K562 (cell line): Measurements from ENCODE around the gene OTOGL. TPM values are rescaled to one million over a fixed set of nuclear protein-coding genes. Genes with fewer than 3 reads are reported as not detected.

Experiments
- ATAC-seq: fragments of 200-7000 bp; cut with Tn5 transposase; 3 replicates; pipeline ENCODE4 v1.9.1; 2020; ENCODE audit warnings: moderate library complexity
- BruUV-seq: library from RNA; stranded (reverse); fragments of 400-500 nt; replicated peaks from 2 replicates; lab custom pipeline; 2021; lab: Mats Ljungman, UMichigan
- CTCF ChIA-PET: fragments of 300-600 bp; formaldehyde crosslinking; extraction: SDS; loops from one replicate; lab custom pipeline; 2021; ENCODE audit warnings: low intra/inter-chr PET ratio; lab: Yijun Ruan, JAX
- POLR2A ChIA-PET: fragments of 300-600, 350-650 bp; sonication (Branson Sonifier 250); formaldehyde crosslinking; extraction: SDS; loops from one replicate; lab custom pipeline; 2021; ENCODE audit warnings: antibody characterized with exemption, inconsistent platforms; lab: Yijun Ruan, JAX
- DNase-seq, 4 experiments: peaks; one replicate each; pipeline versions ENCODE4 v3.0.0 to v3.0.0-alpha.2; 2011 to 2018; ENCODE audit warnings: low spot score in 3 of 4, mixed read lengths in 3 of 4; ENCODE audit errors: extremely low read depth in 1 of 4
- FAIRE-seq: peaks from 2 replicates; lab custom pipeline; 2011; peaks lifted over from hg19 to GRCh38; lab: Jason Lieb, UNC
- H2AFZ ChIP-seq: 2 replicates; pipeline ENCODE4 v1.6.0; 2011; ENCODE audit warnings: low read depth, low read length, control low read depth, inconsistent platforms
- H3K27ac ChIP-seq: fragments of 200-600 bp; 3 replicates; pipeline ENCODE4 v1.8.0; 2011; ENCODE audit warnings: low read depth, mild to moderate bottlenecking, control low read depth, inconsistent platforms, low read length, moderate library complexity, mixed read lengths; ENCODE audit errors: extremely low read depth
- H3K27me3 ChIP-seq, 2 experiments: fragments of 300-600 bp in 1 of 2; 2 replicates in 1 of 2; 3 replicates in 1 of 2; pipeline versions ENCODE4 v1.6.0 to v1.8.0; 2011; ENCODE audit warnings: inconsistent platforms in 2 of 2, low read length in 2 of 2, mild to moderate bottlenecking in 1 of 2, mixed read lengths in 1 of 2, moderate library complexity in 1 of 2; ENCODE audit not compliant: control insufficient read depth in 2 of 2, insufficient read depth in 2 of 2
- H3K36me3 ChIP-seq: fragments of 300-600 bp; 3 replicates; pipeline ENCODE4 v1.8.0; 2011; ENCODE audit warnings: mild to moderate bottlenecking, low read length, inconsistent platforms; ENCODE audit not compliant: control insufficient read depth, insufficient read depth
- H3K4me1 ChIP-seq, 2 experiments: fragments of 200-600 bp in 1 of 2; replicated peaks in 1 of 2; 2 replicates in 1 of 2; 3 replicates in 1 of 2; pipeline versions ENCODE4 v1.5.1 to v1.8.0; 2011; ENCODE audit warnings: inconsistent platforms in 2 of 2, low read length in 2 of 2, mild to moderate bottlenecking in 1 of 2, mixed read lengths in 1 of 2, moderate library complexity in 1 of 2; ENCODE audit not compliant: control insufficient read depth in 2 of 2, insufficient read depth in 2 of 2
- H3K4me2 ChIP-seq: 2 replicates; pipeline ENCODE4 v1.6.1; 2011; ENCODE audit warnings: low read length, control low read depth, inconsistent platforms, mixed read lengths; ENCODE audit not compliant: insufficient read depth
- H3K4me3 ChIP-seq: fragments of 200-600 bp; sonication (generic), shearing (Covaris generic); 2 replicates; pipeline ENCODE4 v1.5.1; 2016; ENCODE audit warnings: control low read depth, inconsistent platforms
- H3K79me2 ChIP-seq: fragments of 200-600 bp; 3 replicates; pipeline ENCODE4 v1.8.0; 2011; ENCODE audit warnings: low read length, inconsistent platforms; ENCODE audit not compliant: control insufficient read depth, insufficient read depth
- H3K9ac ChIP-seq, 2 experiments: 2 replicates each; pipeline versions ENCODE4 v1.6.0 to v1.6.1; 2011; ENCODE audit warnings: low read depth in 2 of 2, low read length in 2 of 2, control low read depth in 1 of 2, inconsistent platforms in 1 of 2, mild to moderate bottlenecking in 1 of 2, mixed read lengths in 1 of 2; ENCODE audit not compliant: insufficient read depth in 1 of 2
- H3K9me1 ChIP-seq: one replicate; pipeline ENCODE4 v1.6.0; 2011; ENCODE audit warnings: inconsistent platforms, mild to moderate bottlenecking, low read length, moderate library complexity; ENCODE audit not compliant: control insufficient read depth, insufficient read depth
- H3K9me3 ChIP-seq: replicated peaks from 2 replicates; pipeline ENCODE4 v1.5.1; 2011; ENCODE audit warnings: low read depth, low read length, inconsistent platforms; ENCODE audit not compliant: control insufficient read depth, insufficient read depth
- H4K20me1 ChIP-seq: replicated peaks from 2 replicates; pipeline ENCODE4 v1.6.1; 2011; ENCODE audit warnings: low read length, inconsistent platforms, mixed read lengths; ENCODE audit not compliant: control insufficient read depth, insufficient read depth
- CBX1 ChIP-seq: sonication (generic); IDR thresholded peaks from 2 replicates; pipeline ENCODE4 v1.6.1; 2016; ENCODE audit warnings: antibody characterized with exemption, low read depth, mild to moderate bottlenecking
- CXXC5 ChIP-seq: fragments of 250-450 bp; sonication (Bioruptor Pico); IDR thresholded peaks from 2 replicates; pipeline ENCODE4 v1.8.0; 2022; ENCODE audit warnings: inconsistent platforms, mild to moderate bottlenecking, moderate library complexity
- MBD2 ChIP-seq: sonication (generic); IDR thresholded peaks from 2 replicates; pipeline ENCODE4 v1.6.1; 2016; ENCODE audit warnings: low read depth, borderline replicate concordance
- MEF2D ChIP-seq: conservative IDR thresholded peaks from 2 replicates; pipeline ENCODE4 v1.6.1; 2016; ENCODE audit warnings: low read depth, missing genetic modification characterization, missing compliant biosample characterization
- NCOR1 ChIP-seq: fragments of 450-650 bp; IDR thresholded peaks from 2 replicates; pipeline ENCODE4 v1.6.1; 2016; ENCODE audit warnings: mild to moderate bottlenecking, moderate library complexity
- SP2 ChIP-seq: IDR thresholded peaks from 2 replicates; pipeline ENCODE4 v1.6.1; 2011; ENCODE audit warnings: mild to moderate bottlenecking, low read depth, low read length, moderate library complexity; ENCODE audit not compliant: poor library complexity, severe bottlenecking; ENCODE audit errors: extremely low read depth
- ZBTB1 ChIP-seq: sonication (generic); formaldehyde crosslinking; IDR thresholded peaks from 2 replicates; pipeline ENCODE4 v1.8.1; 2023; ENCODE audit warnings: missing genetic modification reagents, low read depth, mild to moderate bottlenecking, borderline replicate concordance
- WGBS: fragments of 100-300 bp; shearing (Covaris generic); methylation state at CpG from one replicate; pipeline ENCODE4 v1.1.6; 2016; ENCODE audit warnings: low coverage, mixed read lengths; ENCODE audit not compliant: insufficient coverage; ENCODE audit errors: missing lambda C conversion rate; 5-methylcytosine and 5-hydroxymethylcytosine counted together
- in situ Hi-C: fragments of 300-500 bp; cut with MboI; formaldehyde crosslinking; loops from 4 replicates; pipeline ENCODE4 v1.15.0; 2018; ENCODE audit warnings: inconsistent platforms, mixed read lengths
- intact Hi-C: fragments of 100-400 bp; cut with micrococcal nuclease; formaldehyde crosslinking; loops from 2 replicates; pipeline ENCODE4 v1.14.2; 2022
- polyA plus RNA-seq, 8 experiments: library from polyadenylated mRNA; depleted of rRNA in 4 of 8; stranded (reverse) in 5 of 8; unstranded in 3 of 8; fragments of >200 nt; fragmentation: Nextera tagmentation in 2 of 8; fragmentation: Illumina TruSeq in 1 of 8; extraction: Ambion mirVana in 2 of 8; extraction: Trizol in 1 of 8; gene quantifications; 2 replicates each; pipeline versions ENCODE4 v1.2.1 to v1.2.3, GENCODE V29; 2011 to 2014; ENCODE audit warnings: inconsistent platforms in 1 of 8, missing spikeins in 1 of 8
- total RNA-seq, 7 experiments: library from RNA; depleted of rRNA in 6 of 7; stranded (reverse); fragments of >200 nt in 6 of 7; fragmentation: Illumina TruSeq in 2 of 7; extraction: Trizol in 2 of 7; gene quantifications; 2 replicates each; pipeline versions ENCODE4 v1.2.1 to v1.2.3, GENCODE V29; 2011 to 2021; ENCODE audit warnings: low replicate concordance in 1 of 7
- TF ChIP-seq, protein P1 (sequence below), 2 experiments: IDR thresholded peaks; 2 replicates each; pipeline ENCODE4 v1.6.1; 2012; ENCODE audit warnings: improper control_type of control experiment in 2 of 2, low read depth in 2 of 2, low read length in 2 of 2, borderline replicate concordance in 1 of 2

The OTOGL gene
- total and polyA plus RNA-seq, 9 of the 15 experiments (the other 6 are each of a cell fraction or from before 2014, with no cell fraction given) = 0.02 to 0.03 TPM; not detected in 7

- Histone ChIP-seq H3K27ac (no peak overlapping the region), H3K4me2 (no peak overlapping the region), H4K20me1 (no peaks in the 10 kb centered on the region), H3K4me1 (no peaks in the 10 kb centered on the region), H3K79me2 (no peaks in the 10 kb centered on the region), H3K36me3 (no peaks in the 10 kb centered on the region), H3K9ac (no peak overlapping the region), H3K9me1 (no peaks in the 10 kb centered on the region), H3K9me3 (no peaks in the 10 kb centered on the region), H3K4me3 (no peak overlapping the region), H3K27me3 (no peaks in the 10 kb centered on the region), H2AFZ (no peak overlapping the region)
- no peak for ATAC-seq
- no peak for FAIRE-seq
- ChIA-PET POLR2A (no interaction called here), CTCF (interaction anchor here (0.6 kb wide), 1 partner anchor 352 kb away, joined by 3 read pairs; no protein-coding TSS in a partner anchor)
- TF ChIP-seq ZBTB1 (CRISPR knock-in tag) = no peak
- no peak for TF ChIP-seq MEF2D (tag)
- TF ChIP-seq NCOR1 = no peak
- TF ChIP-seq MBD2 = no peak
- no peak for TF ChIP-seq CXXC5
- TF ChIP-seq SP2 = no peak
- TF ChIP-seq CBX1 = no peak
- TF ChIP-seq, protein P1, sequence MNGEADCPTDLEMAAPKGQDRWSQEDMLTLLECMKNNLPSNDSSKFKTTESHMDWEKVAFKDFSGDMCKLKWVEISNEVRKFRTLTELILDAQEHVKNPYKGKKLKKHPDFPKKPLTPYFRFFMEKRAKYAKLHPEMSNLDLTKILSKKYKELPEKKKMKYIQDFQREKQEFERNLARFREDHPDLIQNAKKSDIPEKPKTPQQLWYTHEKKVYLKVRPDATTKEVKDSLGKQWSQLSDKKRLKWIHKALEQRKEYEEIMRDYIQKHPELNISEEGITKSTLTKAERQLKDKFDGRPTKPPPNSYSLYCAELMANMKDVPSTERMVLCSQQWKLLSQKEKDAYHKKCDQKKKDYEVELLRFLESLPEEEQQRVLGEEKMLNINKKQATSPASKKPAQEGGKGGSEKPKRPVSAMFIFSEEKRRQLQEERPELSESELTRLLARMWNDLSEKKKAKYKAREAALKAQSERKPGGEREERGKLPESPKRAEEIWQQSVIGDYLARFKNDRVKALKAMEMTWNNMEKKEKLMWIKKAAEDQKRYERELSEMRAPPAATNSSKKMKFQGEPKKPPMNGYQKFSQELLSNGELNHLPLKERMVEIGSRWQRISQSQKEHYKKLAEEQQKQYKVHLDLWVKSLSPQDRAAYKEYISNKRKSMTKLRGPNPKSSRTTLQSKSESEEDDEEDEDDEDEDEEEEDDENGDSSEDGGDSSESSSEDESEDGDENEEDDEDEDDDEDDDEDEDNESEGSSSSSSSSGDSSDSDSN (IDR thresholded peaks at IDR 0.05; ENCODE audit: borderline replicate concordance in 1 of 2, low read depth in 2 of 2, low read length in 2 of 2) = no peak
- in situ Hi-C loops = no loop called here
- BruUV-seq = no TSS peak
- DNase-seq = no peak
- 2% methylated on average over 3 of the region's 3 CpGs for WGBS
- intact Hi-C loops = loop anchor here (10.0 kb wide), 1 partner anchor 1213 kb away; no protein-coding TSS in a partner anchor
These were observed 312.4 kb downstream of the OTOGL start for GRCh38 chr12:80411787-80412186.
